NCI-H345 (cell line): ENCODE data around the gene ARL8A.

Experiments
- DNase-seq: peaks from one replicate; lab custom pipeline; 2025; lab: John Stamatoyannopoulos, UW

The ARL8A gene

GRCh38 chr1:202135221-202135721, 9.3 kb downstream of the ARL8A start:
- DNase-seq: peak; percentile 70

- DNase-seq: no peak
These were observed 9.8 kb downstream of the ARL8A start for GRCh38 chr1:202134645-202135172.

- no peak for DNase-seq
These were observed 10.5 kb downstream of the ARL8A start for GRCh38 chr1:202133989-202134388.

GRCh38 chr1:202133496-202133895, 11.0 kb downstream of the ARL8A start:
- DNase-seq: no peak

GRCh38 chr1:202133001-202133400, 11.5 kb downstream of the ARL8A start:
- no peak for DNase-seq

- no peak for DNase-seq
These were observed 12.3 kb downstream of the ARL8A start for GRCh38 chr1:202131956-202132821.

- no peak for DNase-seq
These were observed 13.6 kb downstream of the ARL8A start for GRCh38 chr1:202130816-202131522.

GRCh38 chr1:202130297-202130721, 14.2 kb downstream of the ARL8A start:
- DNase-seq: no peak

GRCh38 chr1:202129453-202130296, 14.9 kb downstream of the ARL8A start:
- DNase-seq: no peak

- DNase-seq: no peak
These were observed 16.5 kb downstream of the ARL8A start for GRCh38 chr1:202127836-202128622.

- DNase-seq: no peak
These were observed 17.5 kb downstream of the ARL8A start for GRCh38 chr1:202127061-202127460.

- DNase-seq: no peak
These were observed 18.1 kb downstream of the ARL8A start for GRCh38 chr1:202126426-202126825.

- DNase-seq: no peak
These were observed 18.9 kb downstream of the ARL8A start for GRCh38 chr1:202125611-202126010.

- DNase-seq: no peak
These were observed 20.4 kb downstream of the ARL8A start for GRCh38 chr1:202124142-202124541.

- DNase-seq: no peak
These were observed 21.2 kb downstream of the ARL8A start for GRCh38 chr1:202123336-202123813.

GRCh38 chr1:202122639-202123335, 21.8 kb downstream of the ARL8A start, which contains the start of gene GPR37L1:
Gene GPR37L1 (plus strand): TSS chr1:202122917. CDS start chr1:202122964, 47 bp downstream.
- no peak for DNase-seq

- DNase-seq: no peak
These were observed 23.5 kb downstream of the ARL8A start for GRCh38 chr1:202121006-202121405.

- no peak for DNase-seq
These were observed 26.6 kb downstream of the ARL8A start for GRCh38 chr1:202117898-202118371.

- no peak for DNase-seq
These were observed 28.2 kb downstream of the ARL8A start for GRCh38 chr1:202116287-202116686.
